ENCODE data around the gene VPS35L. TPM values are rescaled to one million over a fixed set of nuclear protein-coding genes. Genes with fewer than 3 reads are reported as not detected.
A peak's percentile ranks its signal among the peaks of the same experiment; 100 is the strongest.

Gene VPS35L
- total and polyA plus RNA-seq, 2 of the 13 experiments (the other 11 are each of a cell fraction or from before 2014, with no cell fraction given): 1.4 to 1.6 TPM

DNA sequence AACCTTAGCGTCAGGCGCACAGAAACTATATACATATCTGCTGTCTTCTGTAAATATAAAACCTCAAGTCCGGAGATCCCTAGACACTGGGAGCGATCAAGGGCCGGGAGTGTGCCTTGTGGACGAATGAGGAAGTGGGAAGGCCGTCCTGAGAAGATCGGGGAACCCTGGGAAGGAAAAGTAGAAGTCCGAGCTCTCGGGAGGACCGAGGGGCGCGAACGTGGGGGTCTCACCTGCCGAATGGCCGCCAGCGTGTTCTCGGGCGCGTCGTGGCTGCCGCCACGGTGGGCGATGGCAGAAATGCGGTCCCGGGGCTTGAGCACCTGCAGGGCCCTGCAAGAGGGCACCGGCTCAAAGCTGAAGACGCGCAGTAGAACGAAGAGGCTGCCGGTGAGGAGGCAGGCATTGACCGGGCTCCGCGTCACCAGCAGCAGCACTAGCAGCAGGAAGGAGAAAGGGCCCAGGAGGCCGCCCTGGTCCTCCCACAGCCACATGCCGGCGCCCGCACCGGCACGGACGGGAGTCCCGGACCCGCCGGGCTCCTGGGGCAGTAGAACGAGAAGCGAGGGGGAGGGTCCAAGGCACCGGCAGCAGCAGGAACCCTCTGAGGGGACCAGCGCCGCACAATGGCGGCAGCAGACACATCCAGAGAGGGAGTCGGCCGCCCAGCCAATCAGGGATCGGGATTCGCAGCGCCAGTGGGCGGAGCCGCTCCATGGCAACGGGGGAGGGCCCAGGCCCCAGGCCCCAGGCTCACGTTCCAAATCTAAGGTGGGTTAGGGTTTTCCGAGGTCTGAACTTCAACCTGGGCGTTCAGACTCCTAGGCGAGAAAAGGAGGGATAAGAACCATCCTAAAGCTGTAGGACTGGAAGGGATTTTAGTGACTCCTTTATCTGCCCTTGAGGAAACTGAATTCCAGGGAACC lies 33.8 kb upstream of the VPS35L start, which contains the start of gene GDE1 (continued):
- TF ChIP-seq HMGXB4 (CRISPR knock-in tag; IDR thresholded peaks at IDR 0.05; ENCODE audit: borderline replicate concordance in 1 of 2, low read depth in 1 of 2) (peak; percentile 93 to 98; a peak in 3 of 4 replicates), FOSL2 (CRISPR knock-in tag; IDR thresholded peaks at IDR 0.05) (0 out of 2 replicates have a peak, but pooled peaks have one; percentile 31), ZSCAN30 (CRISPR knock-in tag; IDR thresholded peaks at IDR 0.05) (0 out of 2 replicates have a peak, but pooled peaks have one; percentile 42), ZNF33A (CRISPR knock-in tag; IDR thresholded peaks at IDR 0.05; ENCODE audit: borderline replicate concordance) (peak; percentile 94; the same call in 1 of the 2 replicates), GATAD2A (CRISPR knock-in tag; IDR thresholded peaks at IDR 0.05) (no peak; the same call in 1 of the 2 replicates), ZSCAN25 (CRISPR knock-in tag; IDR thresholded peaks at IDR 0.05) (peak; percentile 71), ZBTB33 (CRISPR knock-in tag; IDR thresholded peaks at IDR 0.05) (no peak), HNRNPK (IDR thresholded peaks at IDR 0.05; ENCODE audit: low read depth, low read length, poor library complexity, severe bottlenecking) (no peak), ZBTB42 (CRISPR knock-in tag; IDR thresholded peaks at IDR 0.05) (no peak; the same call in none of the 2 replicates), NRL (CRISPR knock-in tag; IDR thresholded peaks at IDR 0.05; ENCODE audit: borderline replicate concordance) (peak; percentile 100)
- TF ChIP-seq, protein P1, sequence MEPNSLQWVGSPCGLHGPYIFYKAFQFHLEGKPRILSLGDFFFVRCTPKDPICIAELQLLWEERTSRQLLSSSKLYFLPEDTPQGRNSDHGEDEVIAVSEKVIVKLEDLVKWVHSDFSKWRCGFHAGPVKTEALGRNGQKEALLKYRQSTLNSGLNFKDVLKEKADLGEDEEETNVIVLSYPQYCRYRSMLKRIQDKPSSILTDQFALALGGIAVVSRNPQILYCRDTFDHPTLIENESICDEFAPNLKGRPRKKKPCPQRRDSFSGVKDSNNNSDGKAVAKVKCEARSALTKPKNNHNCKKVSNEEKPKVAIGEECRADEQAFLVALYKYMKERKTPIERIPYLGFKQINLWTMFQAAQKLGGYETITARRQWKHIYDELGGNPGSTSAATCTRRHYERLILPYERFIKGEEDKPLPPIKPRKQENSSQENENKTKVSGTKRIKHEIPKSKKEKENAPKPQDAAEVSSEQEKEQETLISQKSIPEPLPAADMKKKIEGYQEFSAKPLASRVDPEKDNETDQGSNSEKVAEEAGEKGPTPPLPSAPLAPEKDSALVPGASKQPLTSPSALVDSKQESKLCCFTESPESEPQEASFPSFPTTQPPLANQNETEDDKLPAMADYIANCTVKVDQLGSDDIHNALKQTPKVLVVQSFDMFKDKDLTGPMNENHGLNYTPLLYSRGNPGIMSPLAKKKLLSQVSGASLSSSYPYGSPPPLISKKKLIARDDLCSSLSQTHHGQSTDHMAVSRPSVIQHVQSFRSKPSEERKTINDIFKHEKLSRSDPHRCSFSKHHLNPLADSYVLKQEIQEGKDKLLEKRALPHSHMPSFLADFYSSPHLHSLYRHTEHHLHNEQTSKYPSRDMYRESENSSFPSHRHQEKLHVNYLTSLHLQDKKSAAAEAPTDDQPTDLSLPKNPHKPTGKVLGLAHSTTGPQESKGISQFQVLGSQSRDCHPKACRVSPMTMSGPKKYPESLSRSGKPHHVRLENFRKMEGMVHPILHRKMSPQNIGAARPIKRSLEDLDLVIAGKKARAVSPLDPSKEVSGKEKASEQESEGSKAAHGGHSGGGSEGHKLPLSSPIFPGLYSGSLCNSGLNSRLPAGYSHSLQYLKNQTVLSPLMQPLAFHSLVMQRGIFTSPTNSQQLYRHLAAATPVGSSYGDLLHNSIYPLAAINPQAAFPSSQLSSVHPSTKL (CRISPR knock-in tag; IDR thresholded peaks at IDR 0.05): peak; percentile 45; the same call in 1 of the 2 replicates
- TF ChIP-seq, protein P2, sequence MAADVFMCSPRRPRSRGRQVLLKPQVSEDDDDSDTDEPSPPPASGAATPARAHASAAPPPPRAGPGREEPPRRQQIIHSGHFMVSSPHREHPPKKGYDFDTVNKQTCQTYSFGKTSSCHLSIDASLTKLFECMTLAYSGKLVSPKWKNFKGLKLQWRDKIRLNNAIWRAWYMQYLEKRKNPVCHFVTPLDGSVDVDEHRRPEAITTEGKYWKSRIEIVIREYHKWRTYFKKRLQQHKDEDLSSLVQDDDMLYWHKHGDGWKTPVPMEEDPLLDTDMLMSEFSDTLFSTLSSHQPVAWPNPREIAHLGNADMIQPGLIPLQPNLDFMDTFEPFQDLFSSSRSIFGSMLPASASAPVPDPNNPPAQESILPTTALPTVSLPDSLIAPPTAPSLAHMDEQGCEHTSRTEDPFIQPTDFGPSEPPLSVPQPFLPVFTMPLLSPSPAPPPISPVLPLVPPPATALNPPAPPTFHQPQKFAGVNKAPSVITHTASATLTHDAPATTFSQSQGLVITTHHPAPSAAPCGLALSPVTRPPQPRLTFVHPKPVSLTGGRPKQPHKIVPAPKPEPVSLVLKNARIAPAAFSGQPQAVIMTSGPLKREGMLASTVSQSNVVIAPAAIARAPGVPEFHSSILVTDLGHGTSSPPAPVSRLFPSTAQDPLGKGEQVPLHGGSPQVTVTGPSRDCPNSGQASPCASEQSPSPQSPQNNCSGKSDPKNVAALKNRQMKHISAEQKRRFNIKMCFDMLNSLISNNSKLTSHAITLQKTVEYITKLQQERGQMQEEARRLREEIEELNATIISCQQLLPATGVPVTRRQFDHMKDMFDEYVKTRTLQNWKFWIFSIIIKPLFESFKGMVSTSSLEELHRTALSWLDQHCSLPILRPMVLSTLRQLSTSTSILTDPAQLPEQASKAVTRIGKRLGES (CRISPR knock-in tag; IDR thresholded peaks at IDR 0.05; ENCODE audit: borderline replicate concordance): no peak

All from HepG2 (cell line).